ENCODE data around the gene GALK1. TPM values are rescaled to one million over a fixed set of nuclear protein-coding genes. Genes with fewer than 3 reads are reported as not detected.

Gene GALK1
- total and polyA plus RNA-seq, 5 donors, result 15.9 to 22.6 (median 17.7) TPM

DNA sequence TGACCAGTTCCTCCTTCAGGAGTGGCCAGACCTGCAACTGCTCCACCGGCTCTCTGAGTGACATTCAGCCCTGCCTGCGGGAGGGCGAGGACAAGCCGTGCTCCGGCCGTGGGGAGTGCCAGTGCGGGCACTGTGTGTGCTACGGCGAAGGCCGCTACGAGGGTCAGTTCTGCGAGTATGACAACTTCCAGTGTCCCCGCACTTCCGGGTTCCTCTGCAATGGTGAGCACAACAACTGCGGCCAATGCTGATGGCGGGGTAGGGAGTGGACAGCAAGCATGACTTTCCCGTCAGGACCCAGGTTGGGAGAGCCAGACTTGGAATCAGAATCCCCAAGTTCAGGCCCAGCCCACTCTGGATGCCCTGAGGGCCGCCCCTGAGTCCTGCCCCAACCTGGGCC lies 31.5 kb downstream of the GALK1 start:
- Histone ChIP-seq H3K27ac (ENCODE audit: low read length) (no peak overlapping the region), H3K4me1 (ENCODE audit: control insufficient read depth, insufficient read depth, low read length) (no peaks in the 10 kb centered on the region), H3K9me3 (ENCODE audit: control insufficient read depth, low read length) (no peaks in the 10 kb centered on the region), H3K27me3 (ENCODE audit: control insufficient read depth, insufficient read depth) (no peaks in the 10 kb centered on the region), H3K4me3 (ENCODE audit: low read length) (no peak overlapping the region)
- no peak for DNase-seq
- WGBS, result 91% methylated on average over 18 of the region's 18 CpGs
- no peak for ATAC-seq
- intact Hi-C loops (cut with DNase I), result no loop called here

DNA sequence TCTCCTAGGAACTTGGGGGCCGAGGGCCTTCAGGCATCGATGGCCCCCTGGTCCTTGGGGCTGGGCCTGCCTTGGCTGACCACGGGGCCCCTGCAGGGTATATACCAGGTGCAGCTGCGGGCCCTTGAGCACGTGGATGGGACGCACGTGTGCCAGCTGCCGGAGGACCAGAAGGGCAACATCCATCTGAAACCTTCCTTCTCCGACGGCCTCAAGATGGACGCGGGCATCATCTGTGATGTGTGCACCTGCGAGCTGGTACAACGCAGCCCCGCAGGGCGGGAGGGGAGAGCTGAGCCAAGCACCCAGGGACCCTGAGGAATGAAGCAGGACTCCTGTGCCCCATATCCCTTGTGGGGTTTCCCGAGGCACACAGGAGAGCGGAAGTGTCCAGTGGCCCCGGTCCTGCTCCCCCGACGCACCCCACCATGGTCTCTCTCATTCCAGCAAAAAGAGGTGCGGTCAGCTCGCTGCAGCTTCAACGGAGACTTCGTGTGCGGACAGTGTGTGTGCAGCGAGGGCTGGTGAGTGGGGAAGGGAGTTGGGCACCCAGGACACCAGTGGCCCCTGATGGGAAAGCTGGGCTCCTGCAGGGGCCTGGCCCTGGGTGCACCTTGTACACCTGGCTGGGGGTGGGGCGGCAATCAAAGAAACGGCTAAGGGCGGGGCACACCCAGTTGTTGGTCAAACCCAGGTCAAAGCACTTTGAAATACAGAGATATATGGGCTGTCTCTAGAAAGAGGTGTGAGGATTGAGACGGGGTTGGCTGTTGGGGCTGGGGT lies 33.1 kb downstream of the GALK1 start:
- ATAC-seq (no peak), DNase-seq (no peak)
- H3K4me3 ChIP-seq (ENCODE audit: low read length), result no peak overlapping the region
- intact Hi-C loops (cut with DNase I), result no loop called here
- no peaks in the 10 kb centered on the region for H3K4me1 ChIP-seq (ENCODE audit: control insufficient read depth, insufficient read depth, low read length)
- no peaks in the 10 kb centered on the region for H3K27me3 ChIP-seq (ENCODE audit: control insufficient read depth, insufficient read depth)
- 92% methylated on average over 31 of the region's 31 CpGs for WGBS
- H3K9me3 ChIP-seq (ENCODE audit: control insufficient read depth, low read length), result no peaks in the 10 kb centered on the region
- H3K27ac ChIP-seq (ENCODE audit: low read length), result no peak overlapping the region

GRCh38 chr17:75731086-75731715 lies 33.8 kb downstream of the GALK1 start:
- 91% methylated on average over 26 of the region's 26 CpGs for WGBS
- Histone ChIP-seq H3K27ac (ENCODE audit: low read length) (no peak overlapping the region), H3K9me3 (ENCODE audit: control insufficient read depth, low read length) (no peaks in the 10 kb centered on the region), H3K4me3 (ENCODE audit: low read length) (no peak overlapping the region), H3K4me1 (ENCODE audit: control insufficient read depth, insufficient read depth, low read length) (no peaks in the 10 kb centered on the region), H3K27me3 (ENCODE audit: control insufficient read depth, insufficient read depth) (no peaks in the 10 kb centered on the region)
- ATAC-seq (no peak), DNase-seq (no peak)
- intact Hi-C loops (cut with DNase I), result no loop called here

GRCh38 chr17:75730065-75730464 lies 34.9 kb downstream of the GALK1 start:
- no peak for ATAC-seq
- no peak for DNase-seq
- intact Hi-C loops (cut with DNase I), result no loop called here
- H3K27me3 ChIP-seq (ENCODE audit: control insufficient read depth, insufficient read depth), result no peaks in the 10 kb centered on the region
- no peak overlapping the region for H3K4me3 ChIP-seq (ENCODE audit: low read length)
- H3K4me1 ChIP-seq (ENCODE audit: control insufficient read depth, insufficient read depth, low read length), result no peaks in the 10 kb centered on the region
- 93% methylated on average over 24 of the region's 24 CpGs for WGBS
- H3K27ac ChIP-seq (ENCODE audit: low read length), result no peak overlapping the region
- no peaks in the 10 kb centered on the region for H3K9me3 ChIP-seq (ENCODE audit: control insufficient read depth, low read length)

- DNase-seq (no peak), ATAC-seq (no peak)
- 89% methylated on average over 7 of the region's 7 CpGs for WGBS
Observed at GRCh38 chr17:75729351-75729750, 35.6 kb downstream of the GALK1 start.

DNA sequence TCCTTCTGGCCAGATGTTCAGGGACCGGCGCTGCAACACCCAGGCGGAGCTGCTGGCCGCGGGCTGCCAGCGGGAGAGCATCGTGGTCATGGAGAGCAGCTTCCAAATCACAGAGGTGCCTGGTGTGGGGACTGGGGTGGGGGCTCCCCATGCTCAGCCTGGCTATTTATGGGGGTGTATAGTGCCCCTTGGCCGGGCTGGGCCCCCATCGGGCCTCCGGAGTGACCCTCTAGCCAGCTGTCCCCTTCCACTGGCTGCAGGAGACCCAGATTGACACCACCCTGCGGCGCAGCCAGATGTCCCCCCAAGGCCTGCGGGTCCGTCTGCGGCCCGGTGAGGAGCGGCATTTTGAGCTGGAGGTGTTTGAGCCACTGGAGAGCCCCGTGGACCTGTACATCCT lies 37.6 kb downstream of the GALK1 start:
- Histone ChIP-seq H3K9me3 (ENCODE audit: control insufficient read depth, low read length) (no peaks in the 10 kb centered on the region), H3K4me3 (ENCODE audit: low read length) (no peak overlapping the region), H3K27me3 (ENCODE audit: control insufficient read depth, insufficient read depth) (no peaks in the 10 kb centered on the region), H3K4me1 (ENCODE audit: control insufficient read depth, insufficient read depth, low read length) (no peaks in the 10 kb centered on the region), H3K27ac (ENCODE audit: low read length) (no peak overlapping the region)
- intact Hi-C loops (cut with DNase I), result no loop called here
- WGBS, result 91% methylated on average over 18 of the region's 18 CpGs
- DNase-seq, result no peak
- no peak for ATAC-seq

More at GRCh38 chr17:75729351-75729750, 35.6 kb downstream of the GALK1 start:
- no peak overlapping the region for H3K27ac ChIP-seq (ENCODE audit: low read length)
- no peaks in the 10 kb centered on the region for H3K9me3 ChIP-seq (ENCODE audit: control insufficient read depth, low read length)
- no peak overlapping the region for H3K4me3 ChIP-seq (ENCODE audit: low read length)
- intact Hi-C loops (cut with DNase I), result no loop called here
- no peaks in the 10 kb centered on the region for H3K27me3 ChIP-seq (ENCODE audit: control insufficient read depth, insufficient read depth)
- no peaks in the 10 kb centered on the region for H3K4me1 ChIP-seq (ENCODE audit: control insufficient read depth, insufficient read depth, low read length)

GRCh38 chr17:75725504-75725903 lies 39.5 kb downstream of the GALK1 start:
- no peaks in the 10 kb centered on the region for H3K27me3 ChIP-seq (ENCODE audit: control insufficient read depth, insufficient read depth)
- H3K4me3 ChIP-seq (ENCODE audit: low read length), result no peak overlapping the region
- H3K27ac ChIP-seq (ENCODE audit: low read length), result no peak overlapping the region
- 92% methylated on average over 7 of the region's 7 CpGs for WGBS
- H3K4me1 ChIP-seq (ENCODE audit: control insufficient read depth, insufficient read depth, low read length), result no peaks in the 10 kb centered on the region
- H3K9me3 ChIP-seq (ENCODE audit: control insufficient read depth, low read length), result no peaks in the 10 kb centered on the region
- ATAC-seq (no peak), DNase-seq (no peak)
- intact Hi-C loops (cut with DNase I), result no loop called here

DNA sequence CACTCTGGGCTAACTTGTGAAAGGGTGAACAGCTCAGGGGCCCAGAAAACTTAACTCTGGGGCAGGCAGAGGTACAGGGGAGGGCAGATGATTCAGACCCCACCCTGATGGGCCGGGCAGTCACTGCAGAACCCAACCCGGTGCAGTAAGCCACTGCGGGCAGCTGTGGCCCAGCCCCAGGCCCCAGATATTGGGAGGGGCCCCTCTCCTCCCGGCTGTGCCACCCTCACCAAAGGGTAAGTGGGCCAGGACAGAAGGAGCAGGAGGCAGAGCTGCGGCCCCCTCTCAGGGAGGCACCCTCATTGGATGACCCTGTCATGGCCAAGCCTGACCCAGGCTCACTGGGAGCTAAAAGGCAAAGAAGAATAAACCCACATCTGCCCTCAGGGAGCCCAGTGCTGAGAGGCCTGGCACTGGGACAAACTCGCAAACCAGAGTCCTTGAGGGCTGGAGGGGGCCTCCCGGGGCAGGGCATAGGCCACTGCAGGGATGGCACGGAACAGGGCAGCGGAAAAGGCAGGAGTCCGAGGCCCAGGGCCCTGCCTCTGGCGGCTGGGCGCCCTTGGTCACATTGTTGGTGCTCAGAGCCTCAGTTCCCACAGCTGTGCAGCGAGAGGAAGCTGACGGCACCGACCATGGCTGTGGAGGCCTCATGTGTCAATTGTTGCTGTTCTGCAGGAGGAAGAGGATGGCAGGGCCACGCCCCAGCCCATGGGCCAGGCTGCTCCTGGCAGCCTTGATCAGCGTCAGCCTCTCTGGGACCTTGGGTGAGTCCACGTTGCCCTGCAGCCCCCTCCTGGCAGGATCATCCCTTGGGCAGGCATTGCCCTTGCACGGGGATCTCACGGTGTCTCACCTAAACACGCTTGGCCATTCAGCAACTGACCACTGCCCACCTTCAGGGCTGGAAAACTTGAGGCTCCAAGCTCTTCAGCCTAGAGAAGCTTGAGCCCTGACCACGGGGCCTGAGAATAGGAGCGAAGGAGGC lies 40.7 kb downstream of the GALK1 start:
- intact Hi-C loops (cut with DNase I), result no loop called here
- no peaks in the 10 kb centered on the region for H3K9me3 ChIP-seq (ENCODE audit: control insufficient read depth, low read length)
- H3K4me3 ChIP-seq (ENCODE audit: low read length), result no peak overlapping the region
- H3K27me3 ChIP-seq (ENCODE audit: control insufficient read depth, insufficient read depth), result no peaks in the 10 kb centered on the region
- no peak for ATAC-seq
- DNase-seq, result no peak
- whole genome bisulfite sequencing, result 86% methylated on average over 23 of the region's 23 CpGs
- H3K4me1 ChIP-seq (ENCODE audit: control insufficient read depth, insufficient read depth, low read length), result no peaks in the 10 kb centered on the region
- H3K27ac ChIP-seq (ENCODE audit: low read length), result no peak overlapping the region

- ATAC-seq (peak; percentile 53 to 81), DNase-seq (peak in 2 of 3 donors; percentile 65 to 74)
- Histone ChIP-seq H3K4me3 (ENCODE audit: low read length) (no peak overlapping the region), H3K27me3 (ENCODE audit: control insufficient read depth, insufficient read depth) (no peaks in the 10 kb centered on the region), H3K4me1 (ENCODE audit: control insufficient read depth, insufficient read depth, low read length) (no peaks in the 10 kb centered on the region), H3K9me3 (ENCODE audit: control insufficient read depth, low read length) (no peaks in the 10 kb centered on the region), H3K27ac (ENCODE audit: low read length) (no peak overlapping the region)
- 71% methylated on average over 18 of the region's 18 CpGs for whole genome bisulfite sequencing
- intact Hi-C loops (cut with DNase I), result no loop called here
Observed at GRCh38 chr17:75723171-75723930, 41.6 kb downstream of the GALK1 start.

- Histone ChIP-seq H3K4me1 (ENCODE audit: control insufficient read depth, insufficient read depth, low read length) (no peaks in the 10 kb centered on the region), H3K4me3 (ENCODE audit: low read length) (no peak overlapping the region), H3K9me3 (ENCODE audit: control insufficient read depth, low read length) (no peaks in the 10 kb centered on the region), H3K27ac (ENCODE audit: low read length) (no peak overlapping the region), H3K27me3 (ENCODE audit: control insufficient read depth, insufficient read depth) (no peaks in the 10 kb centered on the region)
- ATAC-seq, result no peak
- 88% methylated on average over 9 of the region's 9 CpGs for WGBS
- intact Hi-C loops (cut with DNase I), result no loop called here
- no peak for DNase-seq
Observed at GRCh38 chr17:75722542-75723095, 42.4 kb downstream of the GALK1 start.
